Adrenal gland (tissue), 12 donors: ENCODE data around the gene APBA2. TPM values are rescaled to one million over a fixed set of nuclear protein-coding genes. Genes with fewer than 3 reads are reported as not detected.

Source experiments
- DNase-seq, 7 donors: peaks; one replicate each; pipeline ENCODE4 v3.0.0-alpha.2; 2019 to 2020
- H3K27ac ChIP-seq, 5 donors: fragments of 200-600 bp; sonication (generic) in 4 of 5; 1 replicate in 3 of 5; 2 replicates in 2 of 5; pipeline versions ENCODE4 v1.5.1 to v1.8.0; 2016 to 2020; ENCODE audit warnings: mild to moderate bottlenecking in 1 of 5
- H3K27me3 ChIP-seq: fragments of 200-600 bp; 2 replicates; pipeline ENCODE4 v1.8.0; 2021
- H3K36me3 ChIP-seq, 2 donors: fragments of 200-600 bp; replicated peaks in 1 of 2; 1 replicate in 1 of 2; 2 replicates in 1 of 2; pipeline versions ENCODE4 v1.5.1 to v1.8.0; 2018 to 2022
- H3K4me1 ChIP-seq, 2 donors: fragments of 200-600 bp; replicated peaks in 1 of 2; 1 replicate in 1 of 2; 2 replicates in 1 of 2; pipeline versions ENCODE4 v1.5.1 to v1.8.0; 2018 to 2021
- H3K4me3 ChIP-seq, 4 donors: fragments of 200-600 bp; sonication (generic) in 3 of 4; one replicate each; pipeline ENCODE4 v1.5.1; 2016 to 2018
- H3K9me3 ChIP-seq, 3 donors: fragments of 200-600 bp; sonication (generic) in 1 of 3; replicated peaks in 1 of 3; 1 replicate in 2 of 3; 2 replicates in 1 of 3; pipeline versions ENCODE4 v1.5.1 to v1.8.0; 2016 to 2021
- CTCF ChIP-seq, 6 experiments: fragments of 450-650 bp in 4 of 6; fragments of 200-600 bp in 2 of 6; sonication (generic) in 1 of 6; IDR thresholded peaks; 1 replicate in 5 of 6; 2 replicates in 1 of 6; pipeline versions ENCODE4 v1.5.1 to v1.8.0; 2016 to 2021; ENCODE audit warnings: antibody characterized with exemption in 6 of 6, mild to moderate bottlenecking in 2 of 6, moderate library complexity in 1 of 6
- POLR2A ChIP-seq, 2 donors: fragments of 450-650 bp; IDR thresholded peaks; one replicate each; pipeline ENCODE4 v1.6.1; 2017; ENCODE audit warnings: antibody characterized with exemption in 2 of 2, mild to moderate bottlenecking in 2 of 2, moderate library complexity in 1 of 2
- WGBS, 4 donors: extraction: QIAGEN DNeasy Blood & Tissue Kit in 2 of 4; methylation state at CpG; one replicate each; pipeline versions ENCODE4 v1.1.5 to v1.1.7; 2013 to 2017; 5-methylcytosine and 5-hydroxymethylcytosine counted together
- intact Hi-C, 2 donors: fragments of 100-400 bp; cut with DNase I; formaldehyde crosslinking; loops; one replicate each; pipeline versions ENCODE4 v1.14.1 to v1.15.0; 2022 to 2023
- polyA plus RNA-seq, 3 donors: library from polyadenylated mRNA; stranded (reverse); fragments of 200-250 nt in 2 of 3; fragments of 350-450 nt in 1 of 3; fragmentation: Illumina TruSeq in 1 of 3; extraction: RNeasy Lipid Tissue Mini Kit (QIAGEN cat#74804) in 1 of 3; gene quantifications; one replicate each; pipeline ENCODE4 v1.2.3, GENCODE V29; 2013 to 2014
- total RNA-seq, 9 donors: library from RNA; depleted of rRNA in 4 of 9; stranded (reverse); fragments of >200 nt in 4 of 9; fragments of 120-200 nt in 1 of 9; fragmentation: NEBNext Ultra II Directional in 1 of 9; extraction: Animal tissue kit (Norgen Biotek cat#: 25700) in 1 of 9; gene quantifications; one replicate each; pipeline versions ENCODE4 v1.1.0 to v1.2.4, GENCODE V29; 2013 to 2023
- donor health status: healthy with polysubstance abuse.
- donor health status: Bipolar disorder and iron deficiency.
- donor health status: DM: yes; HTN: yes; CAD: no.
- donor health status: DM: no; HTN: no; CAD: no.
- donor health status: DM: no; HTN: no; CAD: no.
- donor health status: DM: yes; HTN: yes; CAD: no.

Gene APBA2
- total and polyA plus RNA-seq, 12 donors: 2.1 to 13.2 (median 4.7) TPM

- no peaks in the 10 kb centered on the region for H3K4me1 ChIP-seq
- WGBS, 4 donors: 78 to 88% (median 83%) methylated on average over 11 to 12 of the region's 12 CpGs
- H3K36me3 ChIP-seq: no peaks in the 10 kb centered on the region
- peaks cover 3% of the 10 kb centered on the region for H3K27me3 ChIP-seq
- intact Hi-C loops: loop anchor here in 1 of 2 donors (10.0 kb wide), 1 partner anchor 50 kb away; no protein-coding TSS in a partner anchor
- peak in 1 of 7 donors; percentile 35 for DNase-seq
- H3K9me3 ChIP-seq: no peaks in the 10 kb centered on the region
- H3K27ac ChIP-seq: no peak overlapping the region
- TF ChIP-seq CTCF (IDR thresholded peaks at IDR 0.05): no peak
- TF ChIP-seq POLR2A (IDR thresholded peaks at IDR 0.05): no peak
- H3K4me3 ChIP-seq: no peak overlapping the region
Measured at GRCh38 chr15:28954466-28955159, 68.8 kb downstream of the APBA2 start.

- no peak overlapping the region for H3K27ac ChIP-seq
- intact Hi-C loops: loop anchor here in 1 of 2 donors (10.0 kb wide), 1 partner anchor 51 kb away; no protein-coding TSS in a partner anchor
- no peak for TF ChIP-seq CTCF (IDR thresholded peaks at IDR 0.05)
- TF ChIP-seq POLR2A (IDR thresholded peaks at IDR 0.05): no peak
- no peaks in the 10 kb centered on the region for H3K4me1 ChIP-seq
- DNase-seq: peak in 1 of 7 donors; percentile 34
- WGBS, 4 donors: 50 to 78% (median 69%) methylated on average over 5 to 8 of the region's 8 CpGs
- peaks cover 3% of the 10 kb centered on the region for H3K27me3 ChIP-seq
- no peaks in the 10 kb centered on the region for H3K9me3 ChIP-seq
- no peak overlapping the region for H3K4me3 ChIP-seq
- no peaks in the 10 kb centered on the region for H3K36me3 ChIP-seq
Measured at GRCh38 chr15:28955160-28955992, 69.6 kb downstream of the APBA2 start.

- intact Hi-C loops: loop anchor here in 1 of 2 donors (10.0 kb wide), 1 partner anchor 51 kb away; no protein-coding TSS in a partner anchor
- 81 to 88% (median 85%) methylated on average over 5 of the region's 5 CpGs for WGBS, 4 donors
- Histone ChIP-seq H3K4me1 (no peaks in the 10 kb centered on the region), H3K4me3 (no peak overlapping the region), H3K9me3 (no peaks in the 10 kb centered on the region), H3K27me3 (peaks cover 3% of the 10 kb centered on the region), H3K27ac (no peak overlapping the region), H3K36me3 (no peaks in the 10 kb centered on the region)
- DNase-seq: peak in 1 of 7 donors; percentile 4
- TF ChIP-seq POLR2A (IDR thresholded peaks at IDR 0.05): no peak
- TF ChIP-seq CTCF (IDR thresholded peaks at IDR 0.05): no peak
Measured at GRCh38 chr15:28955993-28956421, 70.2 kb downstream of the APBA2 start.

GRCh38 chr15:28956491-28956890 is 70.7 kb downstream of the APBA2 start:
- peaks cover 3% of the 10 kb centered on the region for H3K27me3 ChIP-seq
- 84 to 88% (median 88%) methylated on average over 8 of the region's 8 CpGs for WGBS, 4 donors
- DNase-seq: peak in 1 of 7 donors; percentile 21
- H3K4me3 ChIP-seq: no peak overlapping the region
- no peaks in the 10 kb centered on the region for H3K9me3 ChIP-seq
- no peaks in the 10 kb centered on the region for H3K4me1 ChIP-seq
- no peaks in the 10 kb centered on the region for H3K36me3 ChIP-seq
- H3K27ac ChIP-seq: no peak overlapping the region
- intact Hi-C loops: loop anchor here in 1 of 2 donors (10.0 kb wide), 1 partner anchor 52 kb away; no protein-coding TSS in a partner anchor
- TF ChIP-seq CTCF (IDR thresholded peaks at IDR 0.05) (no peak), POLR2A (IDR thresholded peaks at IDR 0.05) (no peak)
